Thyroid gland (tissue), 4 donors: ENCODE data around the gene CCDC159.

Source experiments
- CTCF ChIP-seq, 6 experiments: fragments of 200-600 bp in 3 of 6; fragments of 450-650 bp in 3 of 6; sonication (generic) in 3 of 6; IDR thresholded peaks; one replicate each; pipeline ENCODE4 v1.5.1; 2016 to 2019; ENCODE audit warnings: antibody characterized with exemption in 6 of 6, mild to moderate bottlenecking in 2 of 6, inconsistent platforms in 1 of 6, moderate library complexity in 1 of 6
- POLR2A ChIP-seq, 2 donors: fragments of 450-650 bp; IDR thresholded peaks; one replicate each; pipeline ENCODE4 v1.6.1; 2017; ENCODE audit warnings: antibody characterized with exemption in 2 of 2, mild to moderate bottlenecking in 2 of 2, moderate library complexity in 1 of 2

GRCh38 chr19:11363881-11364280 is 17.6 kb downstream of the CCDC159 start:
- TF ChIP-seq CTCF (IDR thresholded peaks at IDR 0.05) (no peak), POLR2A (IDR thresholded peaks at IDR 0.05) (no peak)
